GM18526 (cell line): ENCODE measurements around the gene EID2.

Experiments
- POLR2A ChIP-seq: IDR thresholded peaks from 3 replicates; pipeline ENCODE4 v1.6.1; 2011; ENCODE audit not compliant: insufficient read length; ENCODE audit errors: extremely low read depth

EID2 gene, protein sequence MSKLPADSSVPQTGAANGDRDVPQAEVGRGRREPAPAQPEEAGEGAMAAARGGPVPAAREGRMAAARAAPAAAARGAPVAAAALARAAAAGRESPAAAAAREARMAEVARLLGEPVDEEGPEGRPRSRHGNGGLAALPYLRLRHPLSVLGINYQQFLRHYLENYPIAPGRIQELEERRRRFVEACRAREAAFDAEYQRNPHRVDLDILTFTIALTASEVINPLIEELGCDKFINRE

DNA sequence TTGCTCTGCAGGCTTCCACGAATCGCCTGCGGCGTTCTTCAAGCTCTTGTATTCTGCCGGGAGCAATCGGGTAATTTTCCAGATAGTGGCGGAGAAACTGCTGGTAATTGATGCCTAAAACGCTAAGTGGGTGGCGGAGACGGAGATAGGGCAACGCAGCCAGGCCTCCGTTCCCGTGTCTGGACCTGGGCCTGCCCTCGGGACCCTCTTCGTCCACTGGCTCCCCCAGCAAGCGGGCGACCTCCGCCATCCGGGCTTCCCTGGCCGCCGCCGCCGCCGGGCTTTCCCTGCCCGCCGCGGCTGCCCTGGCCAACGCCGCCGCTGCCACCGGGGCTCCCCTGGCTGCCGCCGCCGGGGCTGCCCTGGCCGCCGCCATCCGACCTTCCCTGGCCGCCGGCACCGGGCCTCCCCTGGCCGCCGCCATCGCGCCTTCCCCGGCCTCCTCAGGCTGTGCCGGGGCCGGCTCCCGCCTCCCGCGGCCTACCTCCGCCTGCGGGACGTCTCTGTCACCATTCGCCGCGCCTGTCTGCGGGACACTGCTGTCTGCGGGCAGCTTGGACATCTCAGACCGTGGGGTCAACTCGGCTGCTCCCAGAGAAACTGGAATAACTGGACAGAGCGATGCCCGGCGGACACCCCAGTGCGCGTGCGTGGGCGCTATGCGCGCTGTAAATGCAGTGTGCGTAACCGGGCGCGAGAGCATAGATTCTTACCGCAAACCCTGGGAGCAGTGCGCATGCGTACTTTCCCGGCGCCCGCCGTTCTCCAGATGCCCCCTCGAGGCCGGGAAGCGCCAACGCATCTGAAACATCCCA is at the start of gene EID2:
Gene EID2, minus strand, starts transcription at position 644 of the 815 bp plus-strand sequence. Its CDS starts 82 bp downstream, at position 562.
- TF ChIP-seq POLR2A, result peak; percentile 80

DNA sequence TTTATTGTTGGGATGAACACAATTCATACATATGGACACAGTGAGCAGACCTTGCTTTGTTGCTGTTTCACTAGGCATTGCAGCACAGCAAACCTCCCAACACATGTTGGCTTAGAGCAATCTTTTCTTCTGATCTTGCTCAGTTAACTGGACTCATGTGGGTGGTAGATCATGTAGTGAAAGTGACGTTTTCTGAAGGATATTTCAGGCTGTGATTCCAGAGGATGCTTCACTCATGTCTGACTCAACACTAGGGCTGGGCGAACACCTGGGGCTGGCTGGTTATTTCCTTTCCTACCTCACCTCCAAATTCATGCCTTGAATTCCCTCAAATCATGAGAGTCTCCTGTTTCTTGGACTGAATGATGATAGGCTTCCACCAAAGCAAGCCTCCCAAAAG is 48.1 kb upstream of the EID2 start:
- no peak for TF ChIP-seq POLR2A

- no peak for TF ChIP-seq POLR2A
Observed at GRCh38 chr19:39587496-39587895, 47.5 kb upstream of the EID2 start.

DNA sequence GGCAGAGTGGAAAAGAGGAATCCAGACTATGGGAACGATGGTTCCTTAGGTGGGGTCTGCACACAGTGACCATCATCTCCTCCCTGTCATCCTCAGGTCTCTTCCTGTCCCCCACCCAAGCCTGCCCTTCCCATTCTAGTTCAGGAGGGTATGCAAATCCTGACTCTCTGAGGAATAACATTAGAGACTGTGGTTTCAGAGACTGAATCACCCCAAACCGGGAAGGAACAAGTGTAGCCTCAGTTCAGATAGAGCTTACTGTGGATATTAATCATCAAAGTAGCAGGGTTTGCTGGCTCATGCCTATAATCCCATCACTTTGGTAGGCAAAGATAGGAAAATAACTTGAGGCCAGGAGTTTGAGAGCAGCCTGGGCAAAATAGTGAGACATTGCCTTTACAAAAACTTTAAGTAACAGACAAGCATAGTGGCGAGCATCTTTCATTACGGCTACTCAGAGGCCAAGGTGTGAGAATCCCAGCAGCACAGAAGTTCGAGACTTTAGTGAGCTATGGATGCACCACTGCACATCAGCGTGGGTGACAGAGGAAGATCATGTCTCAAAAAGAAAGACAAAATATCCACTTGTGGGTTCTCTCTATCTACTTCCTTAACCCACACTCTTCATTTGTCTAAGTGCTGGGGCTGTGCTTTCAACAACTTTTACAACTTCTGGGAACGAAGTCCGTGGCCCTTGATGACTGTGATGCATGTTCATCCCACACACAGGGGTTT is 43.1 kb upstream of the EID2 start:
- TF ChIP-seq POLR2A, result no peak

DNA sequence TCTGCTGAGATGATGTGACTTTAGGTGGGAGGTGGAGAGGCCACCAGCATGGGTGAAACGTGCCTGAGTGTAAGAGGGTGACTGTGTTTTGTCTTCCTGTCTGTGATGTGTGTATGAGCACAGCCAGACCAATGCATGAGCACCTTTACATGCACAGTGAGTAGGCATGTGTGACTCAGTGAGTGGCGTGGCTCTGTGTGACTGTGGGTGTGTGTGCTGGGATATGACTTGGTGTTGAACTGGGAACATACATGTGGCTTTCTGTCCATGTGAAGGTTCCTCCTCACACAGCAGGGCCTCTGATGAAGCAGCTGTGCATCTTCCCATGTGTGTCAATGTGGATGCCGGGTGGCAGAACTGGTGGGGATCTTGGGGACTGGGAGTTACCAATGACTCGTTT is 42.5 kb upstream of the EID2 start:
- TF ChIP-seq POLR2A, result no peak

DNA sequence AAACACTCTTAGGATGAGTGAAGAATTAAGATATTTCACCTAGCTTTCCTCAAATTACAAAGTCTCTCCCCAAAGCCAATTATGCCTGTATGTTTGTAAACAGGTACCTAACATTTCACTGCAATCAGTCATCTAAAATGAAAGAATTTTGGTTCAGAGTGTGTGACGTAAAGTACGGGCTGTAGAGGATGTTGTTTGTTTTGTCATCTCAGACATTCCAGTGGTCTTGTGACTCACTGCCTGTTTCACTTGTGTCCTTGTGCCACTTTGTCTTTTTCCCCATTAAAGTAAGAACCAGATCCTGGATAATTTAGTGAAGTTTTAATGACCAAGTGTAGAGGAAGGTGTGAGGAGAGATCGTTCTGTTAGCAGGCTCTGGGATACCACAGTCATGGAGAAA is 28.6 kb upstream of the EID2 start:
- no peak for TF ChIP-seq POLR2A

GRCh38 chr19:39566064-39566463 is 26.1 kb upstream of the EID2 start:
- no peak for TF ChIP-seq POLR2A

- no peak for TF ChIP-seq POLR2A
Observed at GRCh38 chr19:39563408-39563807, 23.4 kb upstream of the EID2 start.

- TF ChIP-seq POLR2A, result no peak
Observed at GRCh38 chr19:39558624-39559117, 18.7 kb upstream of the EID2 start.

- TF ChIP-seq POLR2A, result no peak
Observed at GRCh38 chr19:39557811-39558623, 18.1 kb upstream of the EID2 start.

GRCh38 chr19:39555883-39556282 is 15.9 kb upstream of the EID2 start:
- TF ChIP-seq POLR2A, result no peak

DNA sequence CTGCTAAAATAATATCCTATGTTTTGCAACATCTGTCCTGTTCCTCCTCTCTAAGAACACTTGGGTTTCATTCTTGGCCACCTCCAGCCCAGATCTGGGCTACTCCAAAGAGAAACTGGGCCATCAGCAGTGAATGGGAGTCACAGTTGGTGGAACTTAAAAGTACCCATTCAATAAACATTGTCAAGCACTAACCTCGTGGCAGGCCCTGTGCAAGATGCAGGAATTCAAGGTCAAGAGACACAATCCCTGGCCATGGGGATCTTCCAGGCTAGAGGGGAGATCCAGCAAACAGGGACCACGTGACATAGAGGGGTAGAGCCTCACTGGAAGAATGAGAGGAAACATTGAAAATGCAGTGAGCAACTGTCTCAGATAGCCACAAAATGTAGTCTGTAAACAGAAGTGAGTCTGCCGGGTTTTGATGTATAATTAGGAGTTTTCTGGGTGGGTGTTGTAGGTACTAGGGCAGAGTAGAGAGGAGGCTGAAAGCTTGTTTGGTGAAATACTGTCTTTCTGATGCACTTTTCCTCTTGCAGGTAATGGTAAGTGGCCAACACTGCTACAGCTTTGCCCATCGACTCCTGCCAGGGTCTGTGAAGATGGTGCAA is 14.8 kb upstream of the EID2 start:
- no peak for TF ChIP-seq POLR2A

DNA sequence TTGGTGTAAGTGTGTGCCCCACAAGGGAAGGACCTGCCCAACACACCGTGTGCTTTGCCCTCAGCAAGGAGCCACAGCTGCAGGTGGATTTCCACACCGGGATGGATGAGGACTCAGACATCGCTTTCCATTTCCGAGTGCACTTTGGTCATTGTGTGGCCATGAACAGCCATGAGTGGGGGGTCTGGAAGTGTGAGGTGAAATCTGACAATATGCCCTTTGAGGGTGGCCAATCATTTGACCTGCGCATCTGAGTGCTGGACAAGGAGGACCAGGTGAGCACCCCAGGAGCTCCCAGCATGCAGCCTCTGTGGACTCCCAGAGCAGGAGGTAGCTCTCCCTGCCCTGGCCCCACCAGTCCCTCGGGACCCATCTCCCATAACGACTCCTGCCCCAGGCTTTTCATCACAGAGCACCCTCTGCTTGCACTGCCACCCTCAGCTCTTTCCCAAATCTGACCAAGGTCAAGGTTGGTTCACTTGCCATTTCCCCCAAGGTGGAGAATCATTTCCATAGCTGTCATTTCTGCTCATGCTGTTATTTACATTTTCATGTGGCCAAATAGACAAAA is 13.2 kb upstream of the EID2 start:
- TF ChIP-seq POLR2A, result no peak

DNA sequence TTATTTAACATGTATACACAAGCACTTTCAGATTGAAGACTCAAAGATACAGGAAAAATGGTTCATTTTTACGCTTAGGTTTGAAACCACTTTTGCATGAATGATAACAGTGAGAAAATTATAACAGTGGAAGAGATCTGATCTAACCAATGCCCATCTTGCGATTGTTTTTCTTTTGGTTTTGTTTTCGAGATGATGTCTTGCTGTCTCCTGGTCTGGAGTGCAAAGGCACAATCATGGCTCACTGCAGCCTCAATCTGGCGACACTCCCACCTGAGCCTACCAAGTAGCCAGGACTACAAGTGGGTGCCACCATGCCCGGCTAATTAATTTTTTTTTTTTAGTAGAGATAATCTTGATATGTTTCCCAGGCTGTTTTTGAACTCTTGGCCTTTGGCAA is 10.2 kb upstream of the EID2 start:
- no peak for TF ChIP-seq POLR2A
